B cell (primary cell): ENCODE data around the gene C2orf81. TPM values are rescaled to one million over a fixed set of nuclear protein-coding genes. Genes with fewer than 3 reads are reported as not detected.

ENCODE experiments used
- ATAC-seq: fragments of 200-7000 bp; cut with Tn5 transposase; one replicate; pipeline ENCODE4 v1.10.0; 2021; ENCODE audit warnings: low read depth, mild to moderate bottlenecking, moderate number of reproducible peaks, moderate library complexity
- CTCF ChIA-PET: fragments of 350-600 bp; sonication (Branson Sonifier 250); formaldehyde crosslinking; loops from one replicate; lab custom pipeline; 2021; ENCODE audit warnings: antibody characterized with exemption, inconsistent platforms; lab: Charles Lee
- POLR2A ChIA-PET: fragments of 350-600 bp; sonication (Branson Sonifier 250); formaldehyde crosslinking; loops from one replicate; lab custom pipeline; 2021; ENCODE audit warnings: antibody characterized with exemption; lab: Charles Lee
- DNase-seq: peaks from one replicate; pipeline ENCODE4 v3.0.0; 2013
- H2AFZ ChIP-seq: 2 replicates; pipeline ENCODE4 v1.6.1; 2012; ENCODE audit warnings: mild to moderate bottlenecking, low read depth, low read length; ENCODE audit not compliant: insufficient read depth, poor library complexity, severe bottlenecking
- H3K27ac ChIP-seq, 2 donors: 1 replicate in 1 of 2; 2 replicates in 1 of 2; pipeline ENCODE4 v1.5.1; 2012 to 2013; ENCODE audit warnings: low read length in 2 of 2, mild to moderate bottlenecking in 2 of 2, moderate library complexity in 1 of 2
- H3K27me3 ChIP-seq, 4 experiments: fragments of 200-600 bp in 1 of 4; sonication (generic) in 1 of 4; replicated peaks in 1 of 4; 1 replicate in 2 of 4; 2 replicates in 2 of 4; pipeline versions ENCODE4 v1.6.1 to v1.7.0; 2013 to 2016; ENCODE audit warnings: low read length in 3 of 4, mild to moderate bottlenecking in 2 of 4, mixed read lengths in 1 of 4, moderate library complexity in 1 of 4; ENCODE audit not compliant: insufficient read depth in 4 of 4, control insufficient read depth in 3 of 4; ENCODE audit errors: control extremely low read depth in 1 of 4
- H3K36me3 ChIP-seq, 2 experiments: replicated peaks in 1 of 2; 1 replicate in 1 of 2; 2 replicates in 1 of 2; pipeline versions ENCODE4 v1.6.1 to v1.7.1; 2013; ENCODE audit warnings: low read length in 1 of 2; ENCODE audit not compliant: insufficient read depth in 2 of 2, control insufficient read depth in 1 of 2; ENCODE audit errors: control extremely low read depth in 1 of 2, extremely low read depth in 1 of 2
- H3K4me1 ChIP-seq, 2 donors: fragments of 200-600 bp in 1 of 2; sonication (generic) in 1 of 2; 1 replicate in 1 of 2; 2 replicates in 1 of 2; pipeline versions ENCODE4 v1.5.1 to v1.6.1; 2013 to 2017; ENCODE audit warnings: low read length in 2 of 2; ENCODE audit not compliant: control insufficient read depth in 2 of 2, insufficient read depth in 2 of 2
- H3K4me2 ChIP-seq: replicated peaks from 2 replicates; pipeline ENCODE3; 2012; ENCODE audit warnings: mild to moderate bottlenecking, low read depth, low read length; ENCODE audit not compliant: poor library complexity, severe bottlenecking
- H3K4me3 ChIP-seq, 5 experiments: fragments of 200-600 bp in 1 of 5; sonication (generic) in 1 of 5; 1 replicate in 3 of 5; 2 replicates in 2 of 5; pipeline versions ENCODE4 v1.5.1 to v1.7.0; 2011 to 2016; ENCODE audit warnings: low read length in 4 of 5, mild to moderate bottlenecking in 4 of 5, low read depth in 2 of 5, control low read depth in 1 of 5, moderate library complexity in 1 of 5; ENCODE audit not compliant: insufficient read depth in 1 of 5; ENCODE audit errors: control extremely low read depth in 1 of 5, extremely low read depth in 1 of 5
- H3K79me2 ChIP-seq: fragments of 200-600 bp; sonication (generic); one replicate; pipeline ENCODE4 v1.6.0; 2016; ENCODE audit warnings: low read length; ENCODE audit not compliant: control insufficient read depth, insufficient read depth
- H3K9ac ChIP-seq: fragments of 200-600 bp; sonication (generic); 2 replicates; pipeline ENCODE4 v1.6.1; 2017; ENCODE audit warnings: mild to moderate bottlenecking, low read length, moderate library complexity
- H3K9me3 ChIP-seq, 3 donors: one replicate each; pipeline versions ENCODE4 v1.6.1 to v1.7.1; 2013; ENCODE audit warnings: low read length in 2 of 3; ENCODE audit not compliant: control insufficient read depth in 2 of 3, insufficient read depth in 1 of 3; ENCODE audit errors: control extremely low read depth in 1 of 3
- H4K20me1 ChIP-seq: 2 replicates; pipeline ENCODE4 v1.6.0; 2012; ENCODE audit warnings: mild to moderate bottlenecking, low read length; ENCODE audit not compliant: insufficient read depth, control insufficient read depth, poor library complexity, severe bottlenecking
- H3K27ac Mint-ChIP-seq: one replicate; pipeline ENCODE4 v1.8.0; 2021; ENCODE audit warnings: mixed read lengths
- H3K27me3 Mint-ChIP-seq: one replicate; pipeline ENCODE4 v1.8.0; 2021; ENCODE audit warnings: mixed read lengths
- H3K4me1 Mint-ChIP-seq: one replicate; pipeline ENCODE4 v1.8.0; 2021; ENCODE audit warnings: mixed read lengths
- H3K4me3 Mint-ChIP-seq: one replicate; pipeline ENCODE4 v1.8.0; 2021; ENCODE audit warnings: mixed read lengths
- H3K9me3 Mint-ChIP-seq: one replicate; pipeline ENCODE4 v1.8.0; 2022; ENCODE audit warnings: mixed read lengths; ENCODE audit not compliant: insufficient read depth
- CTCF ChIP-seq: fragments of 200-600 bp; IDR thresholded peaks from one replicate; pipeline ENCODE4 v1.8.0; 2022; ENCODE audit warnings: antibody characterized with exemption, mild to moderate bottlenecking
- EZH2 ChIP-seq: IDR thresholded peaks from 2 replicates; pipeline ENCODE4 v1.6.1; 2012; ENCODE audit warnings: borderline replicate concordance, low read depth, mild to moderate bottlenecking, moderate library complexity, low read length; ENCODE audit not compliant: insufficient read depth, poor library complexity, severe bottlenecking
- WGBS: methylation state at CpG from one replicate; pipeline ENCODE4 v1.1.5; 2013; ENCODE audit warnings: missing lambda C conversion rate; ENCODE audit not compliant: insufficient coverage; 5-methylcytosine and 5-hydroxymethylcytosine counted together
- intact Hi-C: fragments of 100-400 bp; cut with micrococcal nuclease; formaldehyde crosslinking; loops from one replicate; pipeline ENCODE4 v1.10.0; 2022
- polyA plus RNA-seq: library from polyadenylated mRNA; depleted of rRNA; stranded (reverse); fragments of >200 nt; gene quantifications from 2 replicates; pipeline ENCODE4 v1.2.3, GENCODE V29; 2012
- total RNA-seq, 2 donors: library from RNA; stranded (reverse); fragments of 120-200 nt in 1 of 2; gene quantifications; 1 replicate in 1 of 2; 2 replicates in 1 of 2; pipeline versions ENCODE4 v1.2.3 to v1.2.4, GENCODE V29; 2013 to 2022

Gene C2orf81
- total and polyA plus RNA-seq, 2 donors (not counting 1 experiment from before 2014, with no cell fraction given), result 5.4 to 8.6 TPM

GRCh38 chr2:74399785-74400184 is 21.6 kb downstream of the C2orf81 start:
- H3K9me3 Mint-ChIP-seq, result no peaks in the 10 kb centered on the region
- Histone ChIP-seq H3K9me3 (no peaks in the 10 kb centered on the region), H3K27me3 (peaks cover 0 to 7% (median 1%) of the 10 kb centered on the region in 4 experiments), H3K36me3 (no peaks in the 10 kb centered on the region), H3K4me2 (no peak overlapping the region), H2AFZ (peak overlapping the region; percentile 32), H3K79me2 (no peaks in the 10 kb centered on the region), H3K4me3 (no peak overlapping the region), H4K20me1 (no peaks in the 10 kb centered on the region), H3K4me1 (no peaks in the 10 kb centered on the region), H3K27ac (no peak overlapping the region), H3K9ac (no peak overlapping the region)
- DNase-seq, result peak; percentile 58
- ChIA-PET CTCF (interaction anchor here (1.0 to 2.1 kb wide), 3 partner anchors 8 to 187 kb away, joined by 3 to 11 read pairs (median 5); no protein-coding TSS in a partner anchor), POLR2A (no interaction called here)
- intact Hi-C loops, result loop anchor here (10.0 kb wide), 1 partner anchor 155 kb away; the partner anchor contains the start of genes DOK1 and LOXL3
- no peak overlapping the region for H3K27ac Mint-ChIP-seq
- H3K4me3 Mint-ChIP-seq, result no peak overlapping the region
- peak; percentile 74 for ATAC-seq
- H3K27me3 Mint-ChIP-seq, result peaks cover 12% of the 10 kb centered on the region
- TF ChIP-seq EZH2 (no peak), CTCF (peak; percentile 68)
- no peaks in the 10 kb centered on the region for H3K4me1 Mint-ChIP-seq

- Histone ChIP-seq H3K4me3 (no peak overlapping the region), H4K20me1 (no peaks in the 10 kb centered on the region), H3K9ac (no peak overlapping the region), H3K36me3 (no peaks in the 10 kb centered on the region), H3K4me2 (no peak overlapping the region), H3K27ac (no peak overlapping the region), H3K4me1 (peaks cover 4 to 8% of the 10 kb centered on the region in 2 donors), H3K27me3 (peaks cover 0 to 7% (median 1%) of the 10 kb centered on the region in 4 experiments), H3K9me3 (no peaks in the 10 kb centered on the region), H2AFZ (no peak overlapping the region), H3K79me2 (peaks cover 15% of the 10 kb centered on the region)
- ATAC-seq, result no peak
- DNase-seq, result no peak
- intact Hi-C loops, result loop anchor here (10.0 kb wide), 1 partner anchor 159 kb away; the partner anchor contains the start of genes DOK1 and LOXL3
- peaks cover 13% of the 10 kb centered on the region for H3K27me3 Mint-ChIP-seq
- no peak overlapping the region for H3K27ac Mint-ChIP-seq
- no peaks in the 10 kb centered on the region for H3K9me3 Mint-ChIP-seq
- H3K4me3 Mint-ChIP-seq, result no peak overlapping the region
- TF ChIP-seq EZH2 (no peak), CTCF (no peak)
- peaks cover 8% of the 10 kb centered on the region for H3K4me1 Mint-ChIP-seq
- POLR2A ChIA-PET, result no interaction called here
- no CpG with 5 or more reads among the region's 2 CpGs for WGBS
- CTCF ChIA-PET, result no interaction called here
Measured at GRCh38 chr2:74396149-74396548, 25.3 kb downstream of the C2orf81 start.
